Fibroblast of mammary gland (primary cell): ENCODE data around the gene RTKN2.

Experiments
- DNase-seq: peaks from one replicate; pipeline ENCODE4 v3.0.0-alpha.2; 2010; ENCODE audit warnings: low read depth
- H3K4me3 ChIP-seq: 2 replicates; pipeline ENCODE4 v1.5.1; 2011; ENCODE audit warnings: low read depth, mild to moderate bottlenecking, low read length, moderate library complexity; ENCODE audit not compliant: control insufficient read depth
- TF ChIP-seq, protein P1 (sequence below): conservative IDR thresholded peaks from 2 replicates; pipeline ENCODE4 v1.5.1; 2011; ENCODE audit warnings: low read depth, low read length, inconsistent platforms; ENCODE audit not compliant: control insufficient read depth, insufficient read depth

The RTKN2 gene

GRCh38 chr10:62180677-62181076 is 88.0 kb downstream of the RTKN2 start:
- no peak overlapping the region for H3K4me3 ChIP-seq
- DNase-seq: no peak
- TF ChIP-seq, protein P1, sequence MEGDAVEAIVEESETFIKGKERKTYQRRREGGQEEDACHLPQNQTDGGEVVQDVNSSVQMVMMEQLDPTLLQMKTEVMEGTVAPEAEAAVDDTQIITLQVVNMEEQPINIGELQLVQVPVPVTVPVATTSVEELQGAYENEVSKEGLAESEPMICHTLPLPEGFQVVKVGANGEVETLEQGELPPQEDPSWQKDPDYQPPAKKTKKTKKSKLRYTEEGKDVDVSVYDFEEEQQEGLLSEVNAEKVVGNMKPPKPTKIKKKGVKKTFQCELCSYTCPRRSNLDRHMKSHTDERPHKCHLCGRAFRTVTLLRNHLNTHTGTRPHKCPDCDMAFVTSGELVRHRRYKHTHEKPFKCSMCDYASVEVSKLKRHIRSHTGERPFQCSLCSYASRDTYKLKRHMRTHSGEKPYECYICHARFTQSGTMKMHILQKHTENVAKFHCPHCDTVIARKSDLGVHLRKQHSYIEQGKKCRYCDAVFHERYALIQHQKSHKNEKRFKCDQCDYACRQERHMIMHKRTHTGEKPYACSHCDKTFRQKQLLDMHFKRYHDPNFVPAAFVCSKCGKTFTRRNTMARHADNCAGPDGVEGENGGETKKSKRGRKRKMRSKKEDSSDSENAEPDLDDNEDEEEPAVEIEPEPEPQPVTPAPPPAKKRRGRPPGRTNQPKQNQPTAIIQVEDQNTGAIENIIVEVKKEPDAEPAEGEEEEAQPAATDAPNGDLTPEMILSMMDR: no peak

GRCh38 chr10:62178568-62178967 is 90.1 kb downstream of the RTKN2 start:
- DNase-seq: no peak
- no peak overlapping the region for H3K4me3 ChIP-seq
- TF ChIP-seq, protein P1: no peak

DNA sequence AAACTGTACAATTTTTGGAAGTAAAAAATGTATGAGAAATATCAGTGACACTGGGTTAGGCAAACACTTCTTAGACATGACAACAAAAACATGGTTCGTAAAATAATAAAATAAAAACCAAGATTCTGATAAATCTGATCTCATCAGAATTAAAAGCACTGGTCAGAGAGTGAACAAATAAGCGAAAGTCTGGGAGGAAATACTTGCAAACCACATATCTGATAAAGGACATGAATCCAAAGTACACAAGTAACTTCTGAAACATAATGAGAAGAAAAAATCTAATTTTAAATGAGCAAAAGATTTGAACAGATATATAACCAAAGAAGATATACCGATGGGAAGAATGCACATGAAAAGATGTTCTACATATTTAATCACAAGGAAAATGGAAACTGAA is 91.5 kb downstream of the RTKN2 start:
- H3K4me3 ChIP-seq: no peak overlapping the region
- TF ChIP-seq, protein P1: no peak
- DNase-seq: no peak

GRCh38 chr10:62175251-62175650 is 93.4 kb downstream of the RTKN2 start:
- DNase-seq: peak; percentile 13
- TF ChIP-seq, protein P1: no peak
- no peak overlapping the region for H3K4me3 ChIP-seq

DNA sequence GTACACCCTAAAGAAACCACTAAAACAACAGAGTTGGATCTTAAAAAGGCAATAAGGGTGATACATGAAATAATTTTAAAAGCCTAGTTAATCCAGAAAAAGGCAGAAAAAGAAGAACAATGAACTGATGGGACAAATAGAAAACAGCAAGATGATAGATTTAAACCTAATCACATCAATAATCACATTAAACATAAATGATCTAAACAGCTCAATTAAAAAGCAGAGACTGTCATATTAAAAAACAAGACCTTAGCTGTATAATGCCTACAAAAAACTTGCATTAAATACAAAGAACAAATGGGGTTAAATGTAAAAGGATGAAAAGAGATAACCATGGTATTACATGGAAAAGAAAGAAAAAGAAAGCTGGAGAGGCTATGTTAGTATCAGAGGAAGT is 96.2 kb downstream of the RTKN2 start:
- DNase-seq: no peak

GRCh38 chr10:62171791-62172190 is 96.9 kb downstream of the RTKN2 start:
- TF ChIP-seq, protein P1: no peak
- peak; percentile 23 for DNase-seq
- no peak overlapping the region for H3K4me3 ChIP-seq

More for the DNA sequence above, 96.2 kb downstream of the RTKN2 start:
- TF ChIP-seq, protein P1: no peak
- no peak overlapping the region for H3K4me3 ChIP-seq

DNA sequence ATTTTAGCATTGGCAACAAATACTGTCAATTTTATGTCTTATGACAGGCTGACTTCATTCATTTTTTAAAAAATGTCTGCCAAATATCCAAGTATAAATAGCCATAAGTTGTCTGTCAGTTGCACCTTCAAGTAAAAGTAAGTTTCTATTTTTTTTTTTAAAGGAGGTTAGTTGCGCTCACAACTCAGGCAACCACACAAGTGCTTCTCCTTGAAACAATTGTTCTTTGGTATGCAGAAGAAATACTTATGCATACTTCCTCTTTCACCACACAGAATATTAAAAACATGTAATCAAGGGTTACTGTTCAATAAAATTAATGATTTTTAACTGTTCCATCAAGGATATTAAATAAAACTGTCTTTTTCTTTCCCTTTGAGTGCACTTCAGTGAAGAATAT is 97.9 kb downstream of the RTKN2 start:
- no peak for DNase-seq
- TF ChIP-seq, protein P1: no peak

More for the DNA sequence above, 97.9 kb downstream of the RTKN2 start:
- no peak overlapping the region for H3K4me3 ChIP-seq
